ENCODE measurements around the gene NR3C2. TPM values are rescaled to one million over a fixed set of nuclear protein-coding genes. Genes with fewer than 3 reads are reported as not detected.

NR3C2 gene
- total RNA-seq, 1 donor from 2014 or later, result 10.9 TPM

GRCh38 chr4:148259841-148260240 lies 182.4 kb downstream of the NR3C2 start:
- DNase-seq, result no peak

- no peak for DNase-seq
Measured at GRCh38 chr4:148258535-148258934, 183.7 kb downstream of the NR3C2 start.

DNA sequence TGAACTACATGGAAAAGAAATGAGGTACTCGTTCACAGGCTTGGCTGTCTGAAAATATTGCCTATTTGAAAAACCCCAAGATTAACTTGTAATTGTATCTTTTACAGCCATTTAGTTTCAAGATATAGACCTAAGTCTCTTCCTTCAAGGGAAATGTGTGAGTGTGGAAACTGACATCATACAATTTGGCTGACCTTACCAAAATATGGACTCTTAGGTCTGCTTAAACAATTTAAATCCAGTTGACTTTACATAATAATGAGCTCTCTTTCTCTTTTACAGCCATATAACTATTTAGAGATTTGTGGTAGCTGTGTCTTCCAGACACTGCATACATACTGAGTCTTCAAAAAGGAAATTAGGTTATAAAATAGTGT lies 186.9 kb downstream of the NR3C2 start:
- DNase-seq, result no peak

- DNase-seq, result no peak
Measured at GRCh38 chr4:148254621-148255343, 187.4 kb downstream of the NR3C2 start.

DNA sequence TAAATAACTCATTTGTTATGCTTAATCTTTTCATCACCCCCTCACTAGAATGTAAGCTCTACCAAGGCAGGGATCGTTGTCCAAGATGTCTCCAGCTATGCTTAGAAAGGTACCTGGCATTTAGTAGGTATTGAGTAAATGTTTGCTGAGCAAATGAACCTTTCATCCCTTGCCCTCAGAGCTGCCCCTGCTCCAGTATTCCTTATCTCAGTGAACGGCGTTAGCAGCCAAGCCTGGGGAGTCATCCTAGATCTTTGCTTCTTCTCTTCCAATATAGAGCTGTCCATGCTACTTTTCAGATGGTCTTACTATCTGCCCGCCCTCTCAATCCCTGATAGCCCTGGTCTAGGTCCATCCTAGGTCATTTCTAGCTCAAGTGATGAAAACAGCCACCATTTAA lies 188.4 kb downstream of the NR3C2 start:
- DNase-seq, result no peak

DNA sequence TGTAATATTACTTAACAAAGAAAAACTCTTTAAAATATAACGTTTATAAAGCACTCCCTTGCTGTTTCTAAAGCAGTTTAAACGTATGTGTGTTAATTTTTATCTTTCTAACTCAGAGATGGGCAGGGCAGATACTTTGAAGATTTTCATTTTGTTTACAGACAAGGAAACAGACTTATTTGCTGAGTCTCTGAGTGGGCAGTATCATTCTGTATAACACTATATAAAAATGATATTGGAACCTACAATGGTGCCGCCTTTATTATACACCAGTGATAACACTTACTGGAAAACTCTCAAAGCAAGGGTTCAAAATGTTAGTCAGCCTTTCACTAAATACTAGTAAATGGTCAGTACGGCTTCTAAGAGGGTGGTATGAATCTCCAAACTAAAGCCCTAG lies 193.4 kb downstream of the NR3C2 start:
- DNase-seq, result no peak

- no peak for DNase-seq
Measured at GRCh38 chr4:148245015-148245414, 197.2 kb downstream of the NR3C2 start.

- no peak for DNase-seq
Measured at GRCh38 chr4:148243837-148244236, 198.4 kb downstream of the NR3C2 start.

- DNase-seq, result no peak
Measured at GRCh38 chr4:148240241-148240640, 202.0 kb downstream of the NR3C2 start.

GRCh38 chr4:148239494-148239985 lies 202.7 kb downstream of the NR3C2 start:
- DNase-seq, result no peak

DNA sequence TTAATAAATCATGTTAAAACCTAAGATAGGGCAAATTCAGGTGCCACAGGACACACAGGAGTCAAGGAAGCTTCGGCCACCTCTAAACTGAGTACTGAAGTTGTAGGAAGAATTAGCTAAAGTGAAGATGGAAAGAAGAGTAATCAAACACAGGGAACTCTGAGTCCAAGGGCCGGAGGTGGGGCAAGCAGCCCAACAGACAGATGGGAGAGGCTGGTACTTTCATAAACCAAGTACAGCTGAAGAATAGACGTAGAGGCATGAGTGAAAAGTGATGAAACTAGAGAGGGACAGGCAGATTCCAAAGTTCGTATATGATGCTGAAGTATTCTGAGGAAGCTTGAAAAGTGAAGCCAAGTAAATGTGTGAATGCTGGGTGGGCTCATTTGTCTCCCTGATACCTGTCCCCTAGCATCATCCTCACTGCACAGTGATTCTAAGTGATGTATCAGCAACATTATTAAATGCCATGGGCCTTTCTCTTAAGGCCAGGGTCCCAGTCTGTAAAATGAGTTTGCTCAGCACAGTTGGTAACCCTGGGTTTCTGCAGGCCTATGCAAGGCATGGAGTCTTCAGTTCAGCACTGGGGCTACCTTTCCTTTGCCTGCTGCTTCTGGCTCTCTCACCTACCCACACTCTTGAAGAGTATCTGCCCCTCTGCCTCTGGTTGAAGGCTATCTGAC lies 203.3 kb downstream of the NR3C2 start:
- no peak for DNase-seq

DNA sequence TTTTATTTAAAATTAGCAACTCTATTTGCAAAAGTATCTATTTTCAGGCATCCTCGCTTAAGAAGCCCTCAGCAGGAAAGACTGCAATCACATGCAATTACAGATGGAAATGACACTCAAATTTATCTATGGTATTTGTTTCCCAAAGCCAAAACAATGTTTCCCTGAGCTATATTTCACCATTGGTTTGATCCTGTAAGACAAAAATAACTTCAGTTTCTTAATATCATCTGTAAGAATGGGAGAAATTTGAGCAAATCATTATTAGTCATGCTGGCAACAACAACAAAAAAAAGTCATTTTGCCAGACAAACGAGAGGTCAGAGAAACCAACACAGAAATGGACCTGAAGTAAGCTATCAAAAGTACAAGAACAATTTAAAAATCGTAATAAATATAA lies 204.1 kb downstream of the NR3C2 start:
- no peak for DNase-seq

DNA sequence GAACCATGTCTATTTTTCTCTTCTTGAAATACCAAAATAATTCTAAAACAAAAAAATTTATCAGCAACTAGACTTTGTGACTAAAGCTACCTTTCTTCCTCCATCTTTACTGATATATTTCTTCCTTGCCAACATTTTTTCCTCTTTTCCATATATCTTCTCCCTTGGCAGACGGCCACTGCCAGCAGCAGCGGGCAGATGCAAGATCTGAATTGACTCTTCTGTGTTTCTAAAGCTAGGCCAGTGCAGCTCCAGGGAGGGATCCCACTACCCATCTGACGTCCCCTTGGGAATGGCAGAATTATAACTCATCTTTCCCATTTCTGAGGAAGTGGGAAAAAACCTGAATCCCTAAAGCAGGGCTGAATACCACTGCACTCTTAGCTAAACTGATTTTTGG lies 206.4 kb downstream of the NR3C2 start:
- DNase-seq, result no peak

- no peak for DNase-seq
Measured at GRCh38 chr4:148229798-148230197, 212.4 kb downstream of the NR3C2 start.

- DNase-seq, result no peak
Measured at GRCh38 chr4:148229028-148229427, 213.2 kb downstream of the NR3C2 start.

GRCh38 chr4:148227147-148227546 lies 215.1 kb downstream of the NR3C2 start:
- DNase-seq, result no peak

DNA sequence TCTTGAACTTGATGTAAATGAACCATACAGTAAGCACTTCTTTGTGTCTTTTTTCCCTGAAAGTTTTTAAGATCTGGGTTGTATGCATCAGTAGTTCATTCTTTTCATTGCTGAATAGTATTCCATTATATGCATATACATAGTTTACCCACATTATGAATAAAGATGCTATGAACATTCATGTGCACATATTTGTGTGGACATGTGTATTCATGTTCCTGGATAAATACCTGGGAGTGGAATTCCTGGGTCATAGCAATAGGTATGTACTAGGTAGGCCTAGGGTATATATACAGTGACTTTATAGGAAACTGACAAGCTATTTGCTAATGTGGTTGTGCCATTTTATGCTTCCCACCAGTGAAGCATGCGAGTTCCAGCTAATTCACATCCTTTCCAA lies 215.9 kb downstream of the NR3C2 start:
- no peak for DNase-seq

GRCh38 chr4:148225639-148226038 lies 216.6 kb downstream of the NR3C2 start:
- DNase-seq, result no peak

- DNase-seq, result no peak
Measured at GRCh38 chr4:148224476-148224875, 217.7 kb downstream of the NR3C2 start.

GRCh38 chr4:148222991-148223660 lies 219.1 kb downstream of the NR3C2 start:
- no peak for DNase-seq

DNA sequence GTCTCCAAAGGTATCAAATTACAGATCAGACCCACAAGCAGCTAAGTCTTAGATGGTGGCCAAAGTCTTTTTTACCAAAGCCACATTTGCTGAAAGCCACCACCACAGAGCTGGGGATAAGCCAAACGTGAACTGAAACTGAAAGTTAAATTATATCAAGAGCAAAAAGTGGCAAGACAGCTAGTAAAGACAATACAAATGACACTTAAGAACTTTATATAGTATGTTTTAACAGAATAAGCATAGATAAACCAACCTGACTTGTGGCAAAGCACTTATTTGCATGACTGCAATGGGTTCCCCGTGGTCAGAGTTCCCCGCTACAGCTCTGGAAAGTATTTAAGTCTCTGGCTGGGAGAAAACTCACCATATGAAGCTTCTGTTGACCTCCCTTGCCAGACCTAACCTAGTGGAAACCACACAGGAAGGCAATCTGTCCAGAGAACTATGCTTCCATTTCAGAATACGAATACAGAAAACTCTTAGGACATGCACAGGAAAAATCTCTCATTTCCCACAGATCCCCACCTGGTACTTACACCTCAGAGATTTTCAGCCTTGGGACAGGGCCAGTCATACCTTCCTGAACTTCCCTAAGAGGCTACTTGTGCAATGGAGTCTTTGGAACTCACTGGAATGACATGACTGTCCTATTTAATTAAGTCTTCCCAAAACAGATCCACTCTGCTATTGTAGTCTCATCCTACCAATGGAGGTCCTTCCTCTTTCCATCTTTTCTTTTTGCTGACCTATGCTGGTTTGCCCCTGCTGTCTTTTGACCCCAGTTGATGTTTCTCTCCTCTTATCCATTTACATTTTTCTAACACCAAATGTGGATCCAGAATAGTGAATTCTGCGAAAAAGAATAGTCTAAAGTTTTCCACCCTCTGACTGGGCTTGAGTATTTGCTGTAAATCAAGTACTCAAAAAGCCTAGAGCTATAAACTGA lies 225.1 kb downstream of the NR3C2 start:
- DNase-seq, result no peak

DNA sequence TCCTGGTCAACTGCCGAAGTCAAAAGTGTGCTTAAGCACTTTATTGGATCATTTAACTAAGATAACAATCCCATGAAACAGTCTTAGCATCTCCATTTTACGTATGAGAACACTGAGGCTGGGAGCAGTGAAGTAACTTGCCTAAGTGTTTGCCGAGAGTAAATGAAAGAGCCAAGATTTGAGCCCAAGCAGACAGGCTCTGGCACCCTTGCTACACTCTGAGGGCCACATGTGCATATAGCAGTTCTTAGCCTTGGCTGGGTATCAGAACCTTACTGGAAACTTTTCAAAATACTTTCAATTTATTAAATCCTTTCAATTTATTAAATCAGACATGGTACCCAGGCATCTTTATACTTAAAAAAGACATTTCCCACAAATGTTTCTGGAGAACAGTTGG lies 225.9 kb downstream of the NR3C2 start:
- no peak for DNase-seq
